ENCODE data around the gene KCNN2.

KCNN2 gene

GRCh38 chr5:114367029-114367428 is 5.2 kb downstream of the KCNN2 start:
- TF ChIP-seq POLR2AphosphoS5 (IDR thresholded peaks at IDR 0.05; ENCODE audit: borderline replicate concordance, low read depth, low read length) (no peak), FOXP2 (optimal IDR thresholded peaks at IDR 0.05; ENCODE audit: control extremely low read depth, extremely low read length, insufficient read depth) (no peak), EZH2 (IDR thresholded peaks at IDR 0.05) (no peak)
- no peak for DNase-seq (ENCODE audit: low read depth, low spot score)
- Histone ChIP-seq H3K36me3 (ENCODE audit: insufficient read depth, low read length) (no peaks in the 10 kb centered on the region), H3K9ac (ENCODE audit: insufficient read length) (no peak overlapping the region), H3K9me3 (ENCODE audit: low read depth, low read length) (no peaks in the 10 kb centered on the region), H3K4me3 (no peak overlapping the region), H3K27ac (no peak overlapping the region)

DNA sequence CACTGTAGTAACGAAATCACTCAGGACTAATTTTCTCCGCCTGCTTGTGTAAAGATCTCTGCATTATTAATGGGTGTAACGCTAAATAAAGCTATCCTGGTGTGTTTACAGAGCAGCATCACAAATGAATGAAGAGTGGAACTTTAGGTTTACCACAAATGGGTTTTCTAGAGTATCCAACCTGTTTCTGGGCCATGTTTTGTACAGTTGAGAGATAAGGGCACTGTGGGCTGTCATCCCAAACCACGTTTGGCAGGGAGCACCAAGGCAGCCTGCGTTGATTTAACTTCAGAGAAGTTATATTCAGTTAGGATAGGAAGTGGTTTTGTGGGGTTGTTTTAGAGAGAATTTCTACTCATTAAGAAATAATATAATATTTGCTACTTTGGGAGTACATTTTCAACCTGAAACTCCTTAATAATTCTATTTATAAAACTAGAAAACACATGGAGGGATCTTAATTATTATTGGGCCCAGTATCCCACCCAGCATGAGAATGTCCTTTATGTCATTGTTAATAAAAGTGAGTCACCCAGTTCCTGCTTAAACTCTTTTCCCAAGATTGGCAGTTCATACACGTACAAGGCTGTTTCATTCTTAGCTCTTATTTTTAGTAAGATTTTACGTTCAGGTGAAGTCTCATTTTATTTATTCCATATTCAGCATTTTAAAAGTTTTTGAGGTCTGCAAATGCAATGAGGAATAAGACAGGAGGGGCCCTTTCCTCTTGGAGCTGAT is 8.0 kb downstream of the KCNN2 start:
- no peak overlapping the region for H3K9ac ChIP-seq (ENCODE audit: insufficient read length)
- H3K9me3 ChIP-seq (ENCODE audit: low read depth, low read length), result no peaks in the 10 kb centered on the region
- DNase-seq (ENCODE audit: low read depth, low spot score), result no peak
- TF ChIP-seq EZH2 (IDR thresholded peaks at IDR 0.05), result no peak
- no peak for TF ChIP-seq FOXP2 (optimal IDR thresholded peaks at IDR 0.05; ENCODE audit: control extremely low read depth, extremely low read length, insufficient read depth)
- no peak for TF ChIP-seq POLR2AphosphoS5 (IDR thresholded peaks at IDR 0.05; ENCODE audit: borderline replicate concordance, low read depth, low read length)
- no peaks in the 10 kb centered on the region for H3K36me3 ChIP-seq (ENCODE audit: insufficient read depth, low read length)
- no peak overlapping the region for H3K27ac ChIP-seq
- no peak overlapping the region for H3K4me3 ChIP-seq

DNA sequence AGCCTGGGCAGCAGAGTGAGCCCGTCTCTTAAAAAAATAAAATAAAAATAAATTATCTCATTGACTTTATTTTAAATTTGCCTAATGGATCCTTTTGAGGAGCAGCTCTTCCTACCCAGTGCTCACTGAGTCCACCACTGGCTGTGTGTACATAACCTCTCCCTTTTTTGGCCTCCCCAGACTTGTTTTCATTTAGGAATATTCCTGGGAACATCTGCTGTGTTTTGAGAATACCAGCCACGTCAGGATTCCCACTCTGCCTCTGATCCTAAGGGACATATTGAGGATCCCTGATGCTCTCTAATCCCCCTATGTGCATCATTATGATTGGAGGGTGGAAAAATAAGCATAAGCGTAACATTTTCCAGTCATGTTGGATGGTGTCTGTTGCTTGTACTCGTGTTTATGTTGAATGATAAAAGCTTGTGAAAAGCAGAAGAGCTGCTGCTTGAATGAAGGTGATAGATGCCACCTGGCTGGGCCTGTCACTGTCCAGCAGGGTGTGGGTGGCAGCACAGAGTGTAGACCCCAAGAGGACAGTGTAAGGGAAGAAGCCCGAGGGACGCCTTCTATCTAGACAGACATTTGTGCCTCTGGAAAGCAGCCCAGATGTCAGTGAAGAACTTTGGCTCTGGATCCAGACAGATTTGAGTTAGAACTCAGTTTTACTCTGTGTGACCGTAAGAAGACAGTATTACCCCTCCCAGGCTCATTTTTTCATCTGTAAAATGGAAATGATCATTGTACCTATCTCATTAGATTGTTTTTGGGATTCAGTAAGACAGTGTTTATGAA is 15.4 kb downstream of the KCNN2 start:
- TF ChIP-seq EZH2 (IDR thresholded peaks at IDR 0.05) (no peak), POLR2AphosphoS5 (IDR thresholded peaks at IDR 0.05; ENCODE audit: borderline replicate concordance, low read depth, low read length) (no peak), FOXP2 (optimal IDR thresholded peaks at IDR 0.05; ENCODE audit: control extremely low read depth, extremely low read length, insufficient read depth) (no peak)
- H3K4me3 ChIP-seq, result no peak overlapping the region
- no peak overlapping the region for H3K27ac ChIP-seq
- no peak for DNase-seq (ENCODE audit: low read depth, low spot score)
- H3K36me3 ChIP-seq (ENCODE audit: insufficient read depth, low read length), result no peaks in the 10 kb centered on the region
- H3K9ac ChIP-seq (ENCODE audit: insufficient read length), result no peak overlapping the region
- H3K9me3 ChIP-seq (ENCODE audit: low read depth, low read length), result no peaks in the 10 kb centered on the region

DNA sequence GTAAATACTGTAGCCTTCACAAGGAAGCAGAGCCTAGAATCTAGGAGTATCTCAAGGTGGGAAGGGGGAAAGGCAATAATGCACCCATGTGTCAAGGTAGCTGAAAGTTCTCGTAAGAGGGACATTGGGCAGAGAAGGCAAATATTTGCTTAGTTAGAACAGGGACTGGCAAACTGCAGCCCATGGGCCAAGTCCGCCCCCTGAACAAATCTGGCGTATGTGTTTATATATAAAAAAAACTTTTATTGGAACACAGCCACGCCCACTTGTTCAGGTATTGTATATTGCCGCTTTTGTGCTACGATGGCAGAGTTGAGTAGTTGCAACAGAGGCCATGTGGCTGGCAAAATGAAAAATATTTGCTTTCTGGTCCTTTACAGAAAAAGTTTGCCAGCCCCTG is 16.1 kb downstream of the KCNN2 start:
- DNase-seq (ENCODE audit: low read depth, low spot score), result no peak
- no peaks in the 10 kb centered on the region for H3K36me3 ChIP-seq (ENCODE audit: insufficient read depth, low read length)
- H3K9me3 ChIP-seq (ENCODE audit: low read depth, low read length), result no peaks in the 10 kb centered on the region
- H3K9ac ChIP-seq (ENCODE audit: insufficient read length), result no peak overlapping the region
- no peak overlapping the region for H3K4me3 ChIP-seq
- TF ChIP-seq EZH2 (IDR thresholded peaks at IDR 0.05) (no peak), POLR2AphosphoS5 (IDR thresholded peaks at IDR 0.05; ENCODE audit: borderline replicate concordance, low read depth, low read length) (no peak), FOXP2 (optimal IDR thresholded peaks at IDR 0.05; ENCODE audit: control extremely low read depth, extremely low read length, insufficient read depth) (no peak)
- no peak overlapping the region for H3K27ac ChIP-seq

GRCh38 chr5:114380721-114381120 is 18.9 kb downstream of the KCNN2 start:
- TF ChIP-seq EZH2 (IDR thresholded peaks at IDR 0.05) (no peak), POLR2AphosphoS5 (IDR thresholded peaks at IDR 0.05; ENCODE audit: borderline replicate concordance, low read depth, low read length) (no peak), FOXP2 (optimal IDR thresholded peaks at IDR 0.05; ENCODE audit: control extremely low read depth, extremely low read length, insufficient read depth) (no peak)
- no peak overlapping the region for H3K9ac ChIP-seq (ENCODE audit: insufficient read length)
- no peak overlapping the region for H3K4me3 ChIP-seq
- no peaks in the 10 kb centered on the region for H3K9me3 ChIP-seq (ENCODE audit: low read depth, low read length)
- H3K36me3 ChIP-seq (ENCODE audit: insufficient read depth, low read length), result no peaks in the 10 kb centered on the region
- DNase-seq (ENCODE audit: low read depth, low spot score), result no peak
- H3K27ac ChIP-seq, result no peak overlapping the region

- H3K9me3 ChIP-seq (ENCODE audit: low read depth, low read length), result no peaks in the 10 kb centered on the region
- H3K36me3 ChIP-seq (ENCODE audit: insufficient read depth, low read length), result no peaks in the 10 kb centered on the region
- no peak overlapping the region for H3K4me3 ChIP-seq
- DNase-seq (ENCODE audit: low read depth, low spot score), result no peak
- TF ChIP-seq FOXP2 (optimal IDR thresholded peaks at IDR 0.05; ENCODE audit: control extremely low read depth, extremely low read length, insufficient read depth) (no peak), POLR2AphosphoS5 (IDR thresholded peaks at IDR 0.05; ENCODE audit: borderline replicate concordance, low read depth, low read length) (no peak), EZH2 (IDR thresholded peaks at IDR 0.05) (no peak)
- no peak overlapping the region for H3K27ac ChIP-seq
- no peak overlapping the region for H3K9ac ChIP-seq (ENCODE audit: insufficient read length)
Measured at GRCh38 chr5:114387433-114387832, 25.6 kb downstream of the KCNN2 start.

DNA sequence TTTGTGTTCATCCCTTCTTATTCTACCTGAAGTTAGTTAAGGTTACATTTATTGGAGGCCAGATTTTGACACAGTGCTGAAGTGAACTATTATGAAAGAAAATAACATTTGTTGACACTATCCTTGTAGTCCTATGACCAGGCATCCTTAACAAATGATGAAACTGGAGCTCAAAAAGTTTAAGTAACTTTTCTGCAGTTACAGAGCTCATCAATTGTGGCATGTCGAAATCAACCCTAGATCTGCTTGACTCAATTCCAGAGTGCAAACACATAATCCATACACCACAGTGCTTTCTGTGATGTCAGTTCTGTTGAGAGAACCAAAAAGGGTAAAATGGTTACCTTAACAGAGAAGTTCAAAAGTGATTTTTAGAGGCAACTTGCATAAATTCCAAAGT is 28.6 kb downstream of the KCNN2 start:
- Histone ChIP-seq H3K4me3 (no peak overlapping the region), H3K36me3 (ENCODE audit: insufficient read depth, low read length) (no peaks in the 10 kb centered on the region)
- DNase-seq (ENCODE audit: low read depth, low spot score), result no peak

GRCh38 chr5:114391321-114391720 is 29.5 kb downstream of the KCNN2 start:
- no peak overlapping the region for H3K9ac ChIP-seq (ENCODE audit: insufficient read length)
- TF ChIP-seq POLR2AphosphoS5 (IDR thresholded peaks at IDR 0.05; ENCODE audit: borderline replicate concordance, low read depth, low read length) (no peak), EZH2 (IDR thresholded peaks at IDR 0.05) (no peak), FOXP2 (optimal IDR thresholded peaks at IDR 0.05; ENCODE audit: control extremely low read depth, extremely low read length, insufficient read depth) (no peak)
- no peak overlapping the region for H3K4me3 ChIP-seq
- no peak overlapping the region for H3K27ac ChIP-seq
- no peak for DNase-seq (ENCODE audit: low read depth, low spot score)
- no peaks in the 10 kb centered on the region for H3K9me3 ChIP-seq (ENCODE audit: low read depth, low read length)
- no peaks in the 10 kb centered on the region for H3K36me3 ChIP-seq (ENCODE audit: insufficient read depth, low read length)

More for the DNA sequence above, 28.6 kb downstream of the KCNN2 start:
- TF ChIP-seq POLR2AphosphoS5 (IDR thresholded peaks at IDR 0.05; ENCODE audit: borderline replicate concordance, low read depth, low read length) (no peak), EZH2 (IDR thresholded peaks at IDR 0.05) (no peak), FOXP2 (optimal IDR thresholded peaks at IDR 0.05; ENCODE audit: control extremely low read depth, extremely low read length, insufficient read depth) (no peak)
- no peak overlapping the region for H3K27ac ChIP-seq
- H3K9me3 ChIP-seq (ENCODE audit: low read depth, low read length), result no peaks in the 10 kb centered on the region
- no peak overlapping the region for H3K9ac ChIP-seq (ENCODE audit: insufficient read length)
